Liver (tissue), 9 donors: ENCODE measurements around the gene FBLL1. TPM values are rescaled to one million over a fixed set of nuclear protein-coding genes. Genes with fewer than 3 reads are reported as not detected.

Experiments used
- DNase-seq: peaks from one replicate; pipeline ENCODE4 v3.0.0-alpha.2; 2017; ENCODE audit warnings: low spot score
- H3K27ac ChIP-seq, 2 donors: one replicate each; pipeline ENCODE4 v1.7.0; 2013; ENCODE audit warnings: inconsistent platforms in 2 of 2, low read length in 2 of 2, control low read depth in 1 of 2, low read depth in 1 of 2, mild to moderate bottlenecking in 1 of 2
- H3K27me3 ChIP-seq, 4 donors: one replicate each; pipeline versions ENCODE4 v1.6.1 to v1.7.0; 2013; ENCODE audit warnings: low read length in 3 of 4, inconsistent platforms in 1 of 4, mild to moderate bottlenecking in 1 of 4, moderate library complexity in 1 of 4; ENCODE audit not compliant: control insufficient read depth in 4 of 4, insufficient read depth in 4 of 4
- H3K36me3 ChIP-seq, 4 donors: one replicate each; pipeline versions ENCODE4 v1.6.1 to v1.7.0; 2013; ENCODE audit warnings: low read length in 3 of 4, mild to moderate bottlenecking in 3 of 4, low read depth in 1 of 4, moderate library complexity in 1 of 4; ENCODE audit not compliant: control insufficient read depth in 4 of 4, insufficient read depth in 3 of 4
- H3K4me1 ChIP-seq, 4 donors: one replicate each; pipeline versions ENCODE4 v1.6.1 to v1.7.0; 2013; ENCODE audit warnings: low read length in 3 of 4, mild to moderate bottlenecking in 3 of 4, moderate library complexity in 1 of 4; ENCODE audit not compliant: control insufficient read depth in 4 of 4, insufficient read depth in 4 of 4
- H3K4me3 ChIP-seq, 3 donors: one replicate each; pipeline versions ENCODE4 v1.6.1 to v1.7.0; 2013; ENCODE audit warnings: low read length in 3 of 3, control low read depth in 1 of 3, low read depth in 1 of 3, mild to moderate bottlenecking in 1 of 3
- H3K9ac ChIP-seq, 2 donors: one replicate each; pipeline ENCODE4 v1.7.0; 2013; ENCODE audit warnings: low read length in 2 of 2, mild to moderate bottlenecking in 2 of 2, moderate library complexity in 2 of 2, control low read depth in 1 of 2, low read depth in 1 of 2
- H3K9me3 ChIP-seq, 4 donors: one replicate each; pipeline versions ENCODE4 v1.6.1 to v1.7.0; 2013; ENCODE audit warnings: low read length in 3 of 4; ENCODE audit not compliant: control insufficient read depth in 4 of 4
- ATF3 ChIP-seq: IDR thresholded peaks from 2 replicates; pipeline ENCODE4 v1.6.1; 2016; ENCODE audit warnings: antibody characterized with exemption
- CTCF ChIP-seq: fragments of 150-350 bp; IDR thresholded peaks from 2 replicates; pipeline ENCODE4 v1.5.1; 2017; ENCODE audit warnings: improper control_type of control experiment, low read depth, low read length; ENCODE audit not compliant: missing input control
- EGR1 ChIP-seq, 2 donors: IDR thresholded peaks; 2 replicates each; pipeline ENCODE4 v1.6.1; 2016 to 2018; ENCODE audit warnings: antibody characterized with exemption in 2 of 2, low read depth in 2 of 2
- FOXA1 ChIP-seq: IDR thresholded peaks from 2 replicates; pipeline ENCODE4 v1.6.1; 2016; ENCODE audit warnings: antibody characterized with exemption
- FOXA2 ChIP-seq: IDR thresholded peaks from 2 replicates; pipeline ENCODE4 v1.6.1; 2016; ENCODE audit warnings: antibody characterized with exemption
- GABPA ChIP-seq, 2 donors: IDR thresholded peaks in 1 of 2; conservative IDR thresholded peaks in 1 of 2; 2 replicates each; pipeline ENCODE4 v1.6.1; 2016; ENCODE audit warnings: antibody characterized with exemption in 2 of 2, mild to moderate bottlenecking in 1 of 2, moderate library complexity in 1 of 2
- HNF4A ChIP-seq, 2 donors: conservative IDR thresholded peaks; 2 replicates each; pipeline ENCODE4 v1.6.1; 2016; ENCODE audit warnings: antibody characterized with exemption in 2 of 2, mild to moderate bottlenecking in 2 of 2
- HNF4G ChIP-seq: IDR thresholded peaks from 2 replicates; pipeline ENCODE4 v1.6.1; 2016; ENCODE audit warnings: antibody characterized with exemption
- JUND ChIP-seq, 2 donors: IDR thresholded peaks; 2 replicates each; pipeline ENCODE4 v1.6.1; 2016; ENCODE audit warnings: antibody characterized with exemption in 2 of 2
- MAX ChIP-seq: IDR thresholded peaks from 2 replicates; pipeline ENCODE4 v1.6.1; 2016; ENCODE audit warnings: antibody characterized with exemption
- NR2F2 ChIP-seq: IDR thresholded peaks from 2 replicates; pipeline ENCODE4 v1.6.1; 2016; ENCODE audit warnings: antibody characterized with exemption
- RAD21 ChIP-seq, 2 donors: IDR thresholded peaks; 2 replicates each; pipeline ENCODE4 v1.6.1; 2016; ENCODE audit warnings: antibody characterized with exemption in 2 of 2, mild to moderate bottlenecking in 2 of 2
- REST ChIP-seq: IDR thresholded peaks from 2 replicates; pipeline ENCODE4 v1.6.1; 2016; ENCODE audit warnings: antibody characterized with exemption, mild to moderate bottlenecking
- RXRA ChIP-seq, 2 donors: IDR thresholded peaks; 2 replicates each; pipeline ENCODE4 v1.6.1; 2017 to 2018; ENCODE audit warnings: antibody characterized with exemption in 2 of 2, mild to moderate bottlenecking in 1 of 2
- SP1 ChIP-seq: IDR thresholded peaks from 2 replicates; pipeline ENCODE4 v1.6.1; 2018; ENCODE audit warnings: antibody characterized with exemption, mild to moderate bottlenecking
- TAF1 ChIP-seq: conservative IDR thresholded peaks from 2 replicates; pipeline ENCODE4 v1.6.1; 2016; ENCODE audit warnings: antibody characterized with exemption, mild to moderate bottlenecking
- YY1 ChIP-seq: IDR thresholded peaks from 2 replicates; pipeline ENCODE4 v1.6.1; 2016; ENCODE audit warnings: antibody characterized with exemption, mild to moderate bottlenecking
- ZBTB33 ChIP-seq: IDR thresholded peaks from 2 replicates; pipeline ENCODE4 v1.6.1; 2016; ENCODE audit warnings: antibody characterized with exemption
- WGBS: extraction: QIAGEN DNeasy Blood & Tissue Kit; methylation state at CpG from one replicate; pipeline ENCODE4 v1.1.7; 2013; 5-methylcytosine and 5-hydroxymethylcytosine counted together
- polyA plus RNA-seq, 2 donors: library from polyadenylated mRNA; stranded (reverse) in 1 of 2; unstranded in 1 of 2; fragments of 200-250 nt in 1 of 2; fragments of >200 nt in 1 of 2; fragmentation: Nextera tagmentation in 1 of 2; extraction: Ambion mirVana in 1 of 2; gene quantifications; one replicate each; pipeline versions ENCODE4 v1.2.1 to v1.2.3, GENCODE V29; 2013 to 2015
- total RNA-seq, 2 donors: library from RNA; depleted of rRNA; stranded (reverse); fragments of >200 nt; gene quantifications; one replicate each; pipeline ENCODE4 v1.2.3, GENCODE V29; 2014
- donor health status: healthy.
- donor health status: healthy.
- donor health status: healthy.
- donor health status: healthy.
- donor health status: healthy.

The FBLL1 gene
- total and polyA plus RNA-seq, 4 donors, result 0.05 to 0.42 (median 0.17) TPM; not detected in 1

GRCh38 chr5:168578538-168579487 lies 49.7 kb downstream of the FBLL1 start, which contains the start of gene PANK3 (continued):
- TF ChIP-seq FOXA2, result no peak
- no peak for TF ChIP-seq FOXA1
- peak; percentile 16 for TF ChIP-seq EGR1 (IDR thresholded peaks at IDR 0.05; ENCODE audit: low read depth in 2 of 2)
- no peak for TF ChIP-seq TAF1

- H3K36me3 ChIP-seq, result no peaks in the 10 kb centered on the region
- peak overlapping the region; percentile 61 to 90 for H3K9ac ChIP-seq
- TF ChIP-seq GABPA (IDR thresholded peaks at IDR 0.05 in 1 of 2, conservative IDR thresholded peaks at IDR 0.05 in 1 of 2) (peak in 1 of 2 donors; percentile 84), SP1 (peak; percentile 84), REST (peak; percentile 95), MAX (peak; percentile 49), FOXA2 (no peak), JUND (IDR thresholded peaks at IDR 0.05) (peak; percentile 48 to 64), HNF4G (no peak), HNF4A (conservative IDR thresholded peaks at IDR 0.05) (peak; percentile 25 to 52), RAD21 (IDR thresholded peaks at IDR 0.05) (peak; percentile 35 to 63), RXRA (IDR thresholded peaks at IDR 0.05) (peak; percentile 85 to 92), ATF3 (no peak), TAF1 (peak; percentile 87), ZBTB33 (peak; percentile 57), CTCF (no peak), EGR1 (IDR thresholded peaks at IDR 0.05; ENCODE audit: low read depth in 2 of 2) (no peak), YY1 (peak; percentile 97), FOXA1 (no peak), NR2F2 (no peak)
- peak; percentile 95 for DNase-seq
- H3K4me1 ChIP-seq, result peaks cover 7 to 32% (median 17%) of the 10 kb centered on the region in 4 donors
- no peaks in the 10 kb centered on the region for H3K9me3 ChIP-seq
- peak overlapping the region; percentile 96 to 98 for H3K27ac ChIP-seq
- WGBS, result 2% methylated on average over 52 of the region's 52 CpGs
- peak overlapping the region; percentile 68 to 96 (median 95) for H3K4me3 ChIP-seq
- H3K27me3 ChIP-seq, result no peaks in the 10 kb centered on the region
These were observed 50.6 kb downstream of the FBLL1 start for GRCh38 chr5:168579488-168580226.
